ENCODE results near the gene SLC9A4. TPM values are rescaled to one million over a fixed set of nuclear protein-coding genes. Genes with fewer than 3 reads are reported as not detected.

Gene SLC9A4
- total and polyA plus RNA-seq, 9 of the 15 experiments (the other 6 are each of a cell fraction or from before 2014, with no cell fraction given): 0.04 to 0.15 (median 0.04) TPM; not detected in 5

DNA sequence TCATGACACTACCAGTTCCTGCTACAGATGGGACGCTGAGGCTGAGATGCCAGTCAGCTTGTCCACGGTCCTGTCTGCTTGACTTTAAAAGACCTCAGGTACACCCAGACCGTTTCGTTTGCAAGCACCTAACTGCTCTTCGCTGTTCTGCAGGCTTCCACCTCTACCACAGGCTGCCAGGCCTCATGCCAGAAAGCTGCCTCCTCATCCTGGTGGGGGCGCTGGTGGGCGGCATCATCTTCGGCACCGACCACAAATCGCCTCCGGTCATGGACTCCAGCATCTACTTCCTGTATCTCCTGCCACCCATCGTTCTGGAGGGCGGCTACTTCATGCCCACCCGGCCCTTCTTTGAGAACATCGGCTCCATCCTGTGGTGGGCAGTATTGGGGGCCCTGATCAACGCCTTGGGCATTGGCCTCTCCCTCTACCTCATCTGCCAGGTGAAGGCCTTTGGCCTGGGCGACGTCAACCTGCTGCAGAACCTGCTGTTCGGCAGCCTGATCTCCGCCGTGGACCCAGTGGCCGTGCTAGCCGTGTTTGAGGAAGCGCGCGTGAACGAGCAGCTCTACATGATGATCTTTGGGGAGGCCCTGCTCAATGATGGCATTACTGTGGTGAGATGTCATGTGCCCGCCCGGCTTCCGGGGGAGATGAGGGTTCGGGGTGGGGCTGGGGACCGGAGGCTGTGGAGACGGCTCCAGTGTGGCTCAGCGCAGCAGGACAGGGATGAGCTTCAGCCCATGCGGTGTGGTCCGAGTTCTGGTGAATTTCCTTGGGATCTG, 5.9 kb downstream of the SLC9A4 start:
- no peak overlapping the region for H3K4me3 ChIP-seq
- intact Hi-C loops (cut with micrococcal nuclease) (loop anchor here (10.0 kb wide), 1 partner anchor 326 kb away; no protein-coding TSS in a partner anchor), in situ Hi-C loops (cut with MboI) (loop anchor here (10.0 kb wide), 1 partner anchor 226 kb away; no protein-coding TSS in a partner anchor)
- no TSS peak for BruUV-seq (replicated peaks)
- ATAC-seq (peak; percentile 47), FAIRE-seq (no peak), DNase-seq (ENCODE audit: extremely low read depth in 1 of 4, low spot score in 3 of 4) (peak in 1 of 4 experiments; percentile 18)
- no peak overlapping the region for H2AFZ ChIP-seq (ENCODE audit: low read depth, low read length)
- ChIA-PET POLR2A (interaction anchor here (1.1 kb wide), 1 partner anchor 11 kb away, joined by 4 read pairs; no protein-coding TSS in a partner anchor), CTCF (ENCODE audit: low intra/inter-chr PET ratio) (interaction anchor here (1.4 kb wide), 1 partner anchor 225 kb away, joined by 3 read pairs; no protein-coding TSS in a partner anchor)
- H3K9ac ChIP-seq (ENCODE audit: insufficient read depth in 1 of 2, low read depth in 2 of 2, low read length in 2 of 2): peak overlapping the region in 1 of 2 experiments; percentile 52; a peak in 1 of 4 replicates
- H3K9me3 ChIP-seq (replicated peaks; ENCODE audit: control insufficient read depth, insufficient read depth, low read depth, low read length): no peaks in the 10 kb centered on the region
- H3K9me1 ChIP-seq (ENCODE audit: control insufficient read depth, insufficient read depth, low read length): no peaks in the 10 kb centered on the region
- H3K27me3 ChIP-seq (ENCODE audit: control insufficient read depth in 2 of 2, insufficient read depth in 2 of 2, low read length in 2 of 2): peaks cover 5 to 24% of the 10 kb centered on the region in 2 experiments; a peak in 3 of 5 replicates
- H3K27ac ChIP-seq (ENCODE audit: extremely low read depth, low read depth, low read length): no peak overlapping the region
- H4K20me1 ChIP-seq (replicated peaks; ENCODE audit: control insufficient read depth, insufficient read depth, low read length): no peaks in the 10 kb centered on the region
- H3K4me2 ChIP-seq (ENCODE audit: insufficient read depth, low read length): 0 out of 2 replicates have a peak overlapping the region, but pooled peaks have one; percentile 20
- WGBS (ENCODE audit: insufficient coverage, low coverage, missing lambda C conversion rate): 26% methylated on average over 33 of the region's 36 CpGs
- H3K36me3 ChIP-seq (ENCODE audit: control insufficient read depth, insufficient read depth, low read length): no peaks in the 10 kb centered on the region
- no peaks in the 10 kb centered on the region for H3K79me2 ChIP-seq (ENCODE audit: control insufficient read depth, insufficient read depth, low read length)
- H3K4me1 ChIP-seq (replicated peaks in 1 of 2; ENCODE audit: control insufficient read depth in 2 of 2, insufficient read depth in 2 of 2, low read length in 2 of 2): peaks cover 0 to 9% of the 10 kb centered on the region in 2 experiments; a peak in 2 of 5 replicates
- TF ChIP-seq ZNF174 (CRISPR knock-in tag; IDR thresholded peaks at IDR 0.05): no peak
- peak; percentile 15 to 33 (median 30); a peak in 4 of 6 replicates for TF ChIP-seq CTCF (IDR thresholded peaks at IDR 0.05 in 2 of 3, conservative IDR thresholded peaks at IDR 0.05 in 1 of 3; ENCODE audit: insufficient read depth in 2 of 3, low read depth in 1 of 3, low read length in 3 of 3)
- no peak for TF ChIP-seq TEAD4 (IDR thresholded peaks at IDR 0.05; ENCODE audit: low read length)
- no peak for TF ChIP-seq TEAD4 (CRISPR knock-in tag; IDR thresholded peaks at IDR 0.05; ENCODE audit: borderline replicate concordance)
- TF ChIP-seq RAD21 (CRISPR knock-in tag; conservative IDR thresholded peaks at IDR 0.05 in 1 of 2, IDR thresholded peaks at IDR 0.05 in 1 of 2): 0 out of 4 replicates have a peak, but pooled peaks of 1 of the 2 experiments have one; percentile 12
- TF ChIP-seq CTBP1 (IDR thresholded peaks at IDR 0.05; ENCODE audit: borderline replicate concordance): 0 out of 2 replicates have a peak, but pooled peaks have one; percentile 35

Measured in K562 (cell line).